ENCODE data around the gene PLLP. TPM values are rescaled to one million over a fixed set of nuclear protein-coding genes. Genes with fewer than 3 reads are reported as not detected.

The PLLP gene
- polyA plus RNA-seq, 1 donor from 2014 or later = not detected

DNA sequence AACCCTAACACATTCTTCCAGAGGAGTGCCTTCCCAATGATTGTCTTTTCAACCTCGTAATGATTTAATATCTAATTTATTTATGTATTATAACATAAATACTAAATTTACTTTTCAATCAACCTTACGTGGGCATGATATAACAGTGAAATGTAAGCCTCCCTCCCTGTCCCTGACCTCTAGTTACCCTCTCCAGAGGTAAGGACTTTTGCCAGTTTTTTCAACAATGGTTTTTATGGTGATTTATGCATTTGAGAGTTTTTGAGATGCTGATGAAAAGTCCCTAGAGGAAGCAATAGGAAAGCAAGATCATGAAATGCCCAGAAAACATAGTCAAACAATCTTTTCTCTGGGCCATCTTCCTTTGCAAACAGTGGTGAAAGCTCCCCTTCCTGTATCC is 35.2 kb upstream of the PLLP start:
- H4K20me1 ChIP-seq (ENCODE audit: insufficient read depth) = no peaks in the 10 kb centered on the region
- H3K9me2 ChIP-seq (ENCODE audit: insufficient read depth, low read length) = no peaks in the 10 kb centered on the region
- no peak overlapping the region for H3K4me2 ChIP-seq (ENCODE audit: low read length)
- no peaks in the 10 kb centered on the region for H3F3A ChIP-seq (ENCODE audit: insufficient read depth, low read length, poor library complexity, severe bottlenecking)
- H3K79me2 ChIP-seq (replicated peaks; ENCODE audit: insufficient read depth, low read length) = no peaks in the 10 kb centered on the region
- H3K27ac ChIP-seq (ENCODE audit: low read length) = no peak overlapping the region
- H3K9ac ChIP-seq (ENCODE audit: low read length) = no peak overlapping the region
- no peaks in the 10 kb centered on the region for H3K9me3 ChIP-seq (ENCODE audit: low read length)
- H3K27me3 ChIP-seq (ENCODE audit: insufficient read depth, low read depth, low read length) = no peaks in the 10 kb centered on the region
- no peak for TF ChIP-seq POLR2AphosphoS5 (IDR thresholded peaks at IDR 0.05)
- TF ChIP-seq RAD21 (conservative IDR thresholded peaks at IDR 0.05) = no peak
- TF ChIP-seq EZH2 (IDR thresholded peaks at IDR 0.05; ENCODE audit: borderline replicate concordance, insufficient read depth, low read length, poor library complexity, severe bottlenecking) = no peak
- TF ChIP-seq TAF1 (IDR thresholded peaks at IDR 0.05; ENCODE audit: low read depth) = no peak
- TF ChIP-seq SMC3 (conservative IDR thresholded peaks at IDR 0.05; ENCODE audit: poor library complexity) = no peak
- TF ChIP-seq REST (IDR thresholded peaks at IDR 0.05; ENCODE audit: borderline replicate concordance) = no peak
- TF ChIP-seq MXI1 (conservative IDR thresholded peaks at IDR 0.05; ENCODE audit: poor library complexity, severe bottlenecking) = no peak
- TF ChIP-seq, protein P1, sequence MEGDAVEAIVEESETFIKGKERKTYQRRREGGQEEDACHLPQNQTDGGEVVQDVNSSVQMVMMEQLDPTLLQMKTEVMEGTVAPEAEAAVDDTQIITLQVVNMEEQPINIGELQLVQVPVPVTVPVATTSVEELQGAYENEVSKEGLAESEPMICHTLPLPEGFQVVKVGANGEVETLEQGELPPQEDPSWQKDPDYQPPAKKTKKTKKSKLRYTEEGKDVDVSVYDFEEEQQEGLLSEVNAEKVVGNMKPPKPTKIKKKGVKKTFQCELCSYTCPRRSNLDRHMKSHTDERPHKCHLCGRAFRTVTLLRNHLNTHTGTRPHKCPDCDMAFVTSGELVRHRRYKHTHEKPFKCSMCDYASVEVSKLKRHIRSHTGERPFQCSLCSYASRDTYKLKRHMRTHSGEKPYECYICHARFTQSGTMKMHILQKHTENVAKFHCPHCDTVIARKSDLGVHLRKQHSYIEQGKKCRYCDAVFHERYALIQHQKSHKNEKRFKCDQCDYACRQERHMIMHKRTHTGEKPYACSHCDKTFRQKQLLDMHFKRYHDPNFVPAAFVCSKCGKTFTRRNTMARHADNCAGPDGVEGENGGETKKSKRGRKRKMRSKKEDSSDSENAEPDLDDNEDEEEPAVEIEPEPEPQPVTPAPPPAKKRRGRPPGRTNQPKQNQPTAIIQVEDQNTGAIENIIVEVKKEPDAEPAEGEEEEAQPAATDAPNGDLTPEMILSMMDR (IDR thresholded peaks at IDR 0.05; ENCODE audit: poor library complexity, severe bottlenecking) = no peak
- TF ChIP-seq EP300 (conservative IDR thresholded peaks at IDR 0.05; ENCODE audit: poor library complexity, severe bottlenecking) = no peak
- no peaks in the 10 kb centered on the region for H3K36me3 ChIP-seq (ENCODE audit: insufficient read depth, low read length)
- H3K4me3 ChIP-seq (ENCODE audit: low read length) = no peak overlapping the region
- H2AFZ ChIP-seq (ENCODE audit: low read depth, low read length) = no peak overlapping the region

DNA sequence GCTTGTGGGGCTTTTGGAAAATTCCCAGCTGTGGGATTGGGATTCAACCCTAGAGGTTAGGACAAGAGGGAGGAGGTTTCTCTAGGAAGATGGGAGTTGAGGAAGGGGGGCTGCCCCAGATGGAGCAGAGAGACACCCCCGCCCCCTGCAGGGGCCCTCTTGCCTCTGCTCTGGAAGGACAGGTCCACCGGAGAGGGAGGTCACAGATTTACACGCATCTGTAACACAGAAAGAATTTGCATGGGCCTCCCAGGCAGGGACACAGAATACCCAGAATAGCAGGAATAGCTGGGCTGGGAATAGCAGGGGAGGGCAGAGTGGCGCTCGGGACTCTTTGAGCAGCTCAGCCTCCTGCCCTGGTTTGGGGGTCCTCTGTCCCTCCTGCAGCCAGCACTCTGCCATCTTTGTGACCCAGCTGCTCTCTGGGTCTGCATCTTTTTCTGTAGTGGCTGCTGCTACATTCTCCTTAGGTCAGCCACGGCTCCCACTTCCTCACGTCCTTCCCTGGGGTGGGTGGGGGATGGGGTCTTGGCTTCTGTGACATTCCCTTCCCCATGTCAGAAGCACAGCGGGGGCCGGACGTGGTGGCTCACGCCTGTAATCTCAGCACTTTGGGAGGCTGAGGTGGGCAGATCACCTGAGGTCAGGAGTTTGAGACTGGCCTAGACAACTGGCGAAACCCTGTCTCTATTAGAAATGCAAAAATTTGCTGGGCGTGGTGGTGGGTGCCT is 33.9 kb upstream of the PLLP start:
- Histone ChIP-seq H3K9me2 (ENCODE audit: insufficient read depth, low read length) (no peaks in the 10 kb centered on the region), H3K27me3 (ENCODE audit: insufficient read depth, low read depth, low read length) (no peaks in the 10 kb centered on the region), H3F3A (ENCODE audit: insufficient read depth, low read length, poor library complexity, severe bottlenecking) (no peaks in the 10 kb centered on the region), H3K4me3 (ENCODE audit: low read length) (no peak overlapping the region), H3K4me2 (ENCODE audit: low read length) (no peak overlapping the region), H3K27ac (ENCODE audit: low read length) (no peak overlapping the region), H3K9ac (ENCODE audit: low read length) (no peak overlapping the region), H3K36me3 (ENCODE audit: insufficient read depth, low read length) (no peaks in the 10 kb centered on the region), H3K79me2 (replicated peaks; ENCODE audit: insufficient read depth, low read length) (no peaks in the 10 kb centered on the region), H4K20me1 (ENCODE audit: insufficient read depth) (no peaks in the 10 kb centered on the region), H2AFZ (ENCODE audit: low read depth, low read length) (no peak overlapping the region), H3K9me3 (ENCODE audit: low read length) (no peaks in the 10 kb centered on the region)
- no peak for TF ChIP-seq RAD21 (conservative IDR thresholded peaks at IDR 0.05)
- TF ChIP-seq, protein P1 (IDR thresholded peaks at IDR 0.05; ENCODE audit: poor library complexity, severe bottlenecking) = no peak
- TF ChIP-seq EZH2 (IDR thresholded peaks at IDR 0.05; ENCODE audit: borderline replicate concordance, insufficient read depth, low read length, poor library complexity, severe bottlenecking) = no peak
- TF ChIP-seq TAF1 (IDR thresholded peaks at IDR 0.05; ENCODE audit: low read depth) = no peak
- no peak for TF ChIP-seq EP300 (conservative IDR thresholded peaks at IDR 0.05; ENCODE audit: poor library complexity, severe bottlenecking)
- no peak for TF ChIP-seq SMC3 (conservative IDR thresholded peaks at IDR 0.05; ENCODE audit: poor library complexity)
- TF ChIP-seq REST (IDR thresholded peaks at IDR 0.05; ENCODE audit: borderline replicate concordance) = no peak
- no peak for TF ChIP-seq POLR2AphosphoS5 (IDR thresholded peaks at IDR 0.05)
- no peak for TF ChIP-seq MXI1 (conservative IDR thresholded peaks at IDR 0.05; ENCODE audit: poor library complexity, severe bottlenecking)

Data from neural cell (in vitro differentiated cells).